Natural killer cell (primary cell): Measurements from ENCODE around the gene BTBD9. TPM values are rescaled to one million over a fixed set of nuclear protein-coding genes. Genes with fewer than 3 reads are reported as not detected.

ENCODE experiments used
- ATAC-seq, 3 donors: fragments of 150-1000 bp in 2 of 3; fragments of 200-7000 bp in 1 of 3; cut with Tn5 transposase; 1 replicate in 1 of 3; 2 replicates in 2 of 3; pipeline ENCODE4 v1.10.0; 2021; ENCODE audit warnings: mild to moderate bottlenecking in 2 of 3, moderate library complexity in 2 of 3
- DNase-seq, 2 donors: peaks; one replicate each; pipeline versions ENCODE4 v3.0.0 to v3.0.0-alpha.2; 2013 to 2021; ENCODE audit warnings: mixed read lengths in 1 of 2
- H3K27ac ChIP-seq: one replicate; pipeline ENCODE4 v1.5.1; 2013; ENCODE audit warnings: mild to moderate bottlenecking, low read length
- H3K27me3 ChIP-seq: one replicate; pipeline ENCODE4 v1.6.1; 2013; ENCODE audit warnings: low read length; ENCODE audit not compliant: control insufficient read depth, insufficient read depth
- H3K36me3 ChIP-seq: one replicate; pipeline ENCODE4 v1.6.1; 2013; ENCODE audit warnings: low read length; ENCODE audit not compliant: control insufficient read depth, insufficient read depth
- H3K4me1 ChIP-seq: one replicate; pipeline ENCODE4 v1.6.1; 2013; ENCODE audit warnings: low read length; ENCODE audit not compliant: control insufficient read depth, insufficient read depth
- H3K4me3 ChIP-seq: one replicate; pipeline ENCODE4 v1.5.1; 2013; ENCODE audit warnings: low read length
- H3K9me3 ChIP-seq: one replicate; pipeline ENCODE4 v1.6.1; 2013; ENCODE audit warnings: low read length; ENCODE audit not compliant: control insufficient read depth, insufficient read depth
- H3K27ac Mint-ChIP-seq, 2 donors: one replicate each; pipeline ENCODE4 v1.8.0; 2022; ENCODE audit warnings: mild to moderate bottlenecking in 2 of 2, mixed read lengths in 2 of 2, moderate library complexity in 1 of 2
- H3K27me3 Mint-ChIP-seq, 2 donors: one replicate each; pipeline ENCODE4 v1.8.0; 2022; ENCODE audit warnings: low read depth in 2 of 2, mixed read lengths in 2 of 2
- H3K36me3 Mint-ChIP-seq: one replicate; pipeline ENCODE4 v1.8.0; 2022; ENCODE audit warnings: mixed read lengths
- H3K4me1 Mint-ChIP-seq, 2 donors: one replicate each; pipeline ENCODE4 v1.8.0; 2022; ENCODE audit warnings: mixed read lengths in 2 of 2
- H3K4me3 Mint-ChIP-seq: one replicate; pipeline ENCODE4 v1.8.0; 2022; ENCODE audit warnings: mild to moderate bottlenecking, moderate library complexity, mixed read lengths
- H3K9me3 Mint-ChIP-seq, 2 donors: one replicate each; pipeline ENCODE4 v1.8.0; 2022; ENCODE audit warnings: mixed read lengths in 2 of 2
- WGBS: methylation state at CpG from one replicate; pipeline ENCODE4 v1.1.7; 2013; ENCODE audit warnings: missing lambda C conversion rate; ENCODE audit not compliant: insufficient coverage; 5-methylcytosine and 5-hydroxymethylcytosine counted together
- intact Hi-C: fragments of 100-400 bp; cut with micrococcal nuclease; formaldehyde crosslinking; loops from one replicate; pipeline ENCODE4 v1.14.2; 2022
- total RNA-seq, 4 donors: library from RNA; stranded (reverse); fragments of 120-200 nt in 1 of 4; gene quantifications; one replicate each; pipeline versions ENCODE4 v1.2.3 to v1.2.4, GENCODE V29; 2013 to 2022
- TF ChIP-seq, protein P1 (sequence below): fragments of 200-600 bp; IDR thresholded peaks from one replicate; pipeline ENCODE4 v1.8.0; 2022; ENCODE audit warnings: antibody characterized with exemption

Gene BTBD9
- total RNA-seq, 3 donors from 2014 or later (not counting 1 experiment from before 2014, with no cell fraction given): 51.6 to 70.3 (median 54.3) TPM

DNA sequence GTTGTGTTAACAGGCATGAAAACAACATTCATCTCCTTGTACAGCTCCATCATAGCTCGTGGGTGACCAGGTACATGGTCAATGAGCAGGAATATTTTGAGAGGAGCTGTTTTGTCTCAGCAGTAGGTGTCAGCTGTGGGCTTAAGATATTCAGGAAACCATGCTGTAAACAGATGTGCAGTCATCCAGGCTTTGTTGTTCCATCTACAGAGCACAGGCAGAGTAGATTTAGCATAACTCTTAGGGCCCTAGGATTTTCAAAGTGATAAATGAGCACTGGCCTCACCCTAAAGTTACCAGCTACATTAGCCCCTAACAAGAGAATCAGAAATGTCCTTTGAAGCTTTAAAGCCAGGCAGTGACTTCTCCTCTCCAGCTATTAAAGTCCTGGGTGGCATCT lies 154.2 kb downstream of the BTBD9 start:
- TF ChIP-seq, protein P1, sequence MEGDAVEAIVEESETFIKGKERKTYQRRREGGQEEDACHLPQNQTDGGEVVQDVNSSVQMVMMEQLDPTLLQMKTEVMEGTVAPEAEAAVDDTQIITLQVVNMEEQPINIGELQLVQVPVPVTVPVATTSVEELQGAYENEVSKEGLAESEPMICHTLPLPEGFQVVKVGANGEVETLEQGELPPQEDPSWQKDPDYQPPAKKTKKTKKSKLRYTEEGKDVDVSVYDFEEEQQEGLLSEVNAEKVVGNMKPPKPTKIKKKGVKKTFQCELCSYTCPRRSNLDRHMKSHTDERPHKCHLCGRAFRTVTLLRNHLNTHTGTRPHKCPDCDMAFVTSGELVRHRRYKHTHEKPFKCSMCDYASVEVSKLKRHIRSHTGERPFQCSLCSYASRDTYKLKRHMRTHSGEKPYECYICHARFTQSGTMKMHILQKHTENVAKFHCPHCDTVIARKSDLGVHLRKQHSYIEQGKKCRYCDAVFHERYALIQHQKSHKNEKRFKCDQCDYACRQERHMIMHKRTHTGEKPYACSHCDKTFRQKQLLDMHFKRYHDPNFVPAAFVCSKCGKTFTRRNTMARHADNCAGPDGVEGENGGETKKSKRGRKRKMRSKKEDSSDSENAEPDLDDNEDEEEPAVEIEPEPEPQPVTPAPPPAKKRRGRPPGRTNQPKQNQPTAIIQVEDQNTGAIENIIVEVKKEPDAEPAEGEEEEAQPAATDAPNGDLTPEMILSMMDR: no peak
- 100% methylated on average over 1 of the region's 1 CpG for WGBS
- Mint-ChIP-seq H3K4me1 (no peaks in the 10 kb centered on the region), H3K4me3 (no peak overlapping the region), H3K36me3 (no peaks in the 10 kb centered on the region), H3K27me3 (no peaks in the 10 kb centered on the region), H3K9me3 (no peaks in the 10 kb centered on the region), H3K27ac (no peak overlapping the region)
- Histone ChIP-seq H3K4me3 (no peak overlapping the region), H3K4me1 (no peaks in the 10 kb centered on the region), H3K27ac (no peak overlapping the region), H3K9me3 (no peaks in the 10 kb centered on the region), H3K27me3 (no peaks in the 10 kb centered on the region), H3K36me3 (no peaks in the 10 kb centered on the region)
- intact Hi-C loops: no loop called here
- no peak for DNase-seq
- no peak for ATAC-seq

DNA sequence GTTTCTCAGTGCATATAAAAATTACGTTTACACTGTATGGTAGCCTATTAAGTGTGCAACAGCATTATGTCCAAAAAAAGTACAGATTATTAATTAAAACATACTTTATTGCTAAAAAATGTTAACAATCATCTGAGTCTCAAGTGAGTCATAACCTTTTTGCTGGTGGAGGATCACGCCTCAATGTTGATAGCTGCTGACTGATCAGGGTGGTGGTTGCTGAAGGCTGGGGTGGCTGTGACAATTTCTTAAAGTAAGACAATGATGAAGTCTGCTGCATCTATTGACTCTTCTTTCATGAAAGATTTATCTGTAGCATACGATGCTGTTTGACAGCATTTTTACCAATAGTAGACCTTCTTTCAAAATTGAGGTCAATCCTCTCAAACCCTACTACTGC lies 155.1 kb downstream of the BTBD9 start:
- Mint-ChIP-seq H3K4me1 (no peaks in the 10 kb centered on the region), H3K27me3 (no peaks in the 10 kb centered on the region), H3K36me3 (no peaks in the 10 kb centered on the region), H3K4me3 (no peak overlapping the region), H3K27ac (no peak overlapping the region), H3K9me3 (no peaks in the 10 kb centered on the region)
- no peak overlapping the region for H3K27ac ChIP-seq
- DNase-seq (no peak), ATAC-seq (no peak)
- no peaks in the 10 kb centered on the region for H3K36me3 ChIP-seq
- TF ChIP-seq, protein P1: no peak
- intact Hi-C loops: no loop called here
- no peaks in the 10 kb centered on the region for H3K9me3 ChIP-seq
- H3K4me1 ChIP-seq: no peaks in the 10 kb centered on the region
- 94% methylated on average over 2 of the region's 3 CpGs for WGBS
- no peaks in the 10 kb centered on the region for H3K27me3 ChIP-seq
- H3K4me3 ChIP-seq: no peak overlapping the region

DNA sequence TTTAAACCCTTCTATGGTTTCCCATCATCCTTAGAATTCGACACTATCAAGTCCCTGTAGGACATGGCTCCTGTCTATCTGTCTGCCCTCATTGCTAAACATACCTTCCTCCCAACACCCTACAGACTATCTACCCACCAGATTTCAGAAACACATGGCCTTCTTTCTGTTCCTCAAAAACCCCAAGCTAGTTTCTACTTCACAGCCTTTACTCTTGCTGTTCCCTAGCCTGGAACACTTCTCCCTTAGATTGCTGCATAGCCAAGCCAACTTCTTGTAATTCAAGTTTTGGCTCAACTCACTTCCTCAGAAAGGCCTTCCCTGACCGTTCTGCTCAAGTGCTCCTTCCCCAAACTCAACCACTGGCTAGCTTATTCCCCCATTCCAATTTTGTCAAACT lies 156.2 kb downstream of the BTBD9 start:
- no peak overlapping the region for H3K27ac ChIP-seq
- ATAC-seq: no peak
- H3K4me3 ChIP-seq: no peak overlapping the region
- peaks cover 0 to under 1% of the 10 kb centered on the region in 2 donors for H3K4me1 Mint-ChIP-seq
- TF ChIP-seq, protein P1: no peak
- no peaks in the 10 kb centered on the region for H3K9me3 ChIP-seq
- WGBS: 57% methylated on average over 2 of the region's 2 CpGs
- H3K36me3 ChIP-seq: no peaks in the 10 kb centered on the region
- DNase-seq: no peak
- no peaks in the 10 kb centered on the region for H3K9me3 Mint-ChIP-seq
- no peak overlapping the region for H3K27ac Mint-ChIP-seq
- H3K4me3 Mint-ChIP-seq: no peak overlapping the region
- H3K27me3 ChIP-seq: no peaks in the 10 kb centered on the region
- H3K27me3 Mint-ChIP-seq: no peaks in the 10 kb centered on the region
- intact Hi-C loops: no loop called here
- no peaks in the 10 kb centered on the region for H3K4me1 ChIP-seq
- no peaks in the 10 kb centered on the region for H3K36me3 Mint-ChIP-seq

DNA sequence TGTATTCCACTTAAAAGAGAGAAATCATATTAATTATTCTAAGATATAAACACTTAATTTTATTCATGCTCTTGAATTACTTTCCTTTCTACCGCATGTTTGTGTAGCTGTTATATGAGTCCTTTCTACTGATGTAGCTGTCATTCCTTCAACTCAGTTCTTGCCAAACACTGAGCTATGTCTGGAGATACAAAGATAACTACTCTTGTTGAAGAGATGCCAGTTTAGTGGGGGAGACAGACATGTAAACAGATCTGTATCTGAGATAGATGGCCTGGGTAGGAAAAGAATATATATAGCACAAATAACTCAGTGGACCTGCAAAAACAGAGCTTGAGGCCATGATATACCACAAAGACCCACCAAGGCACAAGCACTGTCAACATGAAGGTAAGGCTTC lies 157.3 kb downstream of the BTBD9 start:
- no peak for DNase-seq
- Histone ChIP-seq H3K4me1 (no peaks in the 10 kb centered on the region), H3K27ac (no peak overlapping the region), H3K9me3 (no peaks in the 10 kb centered on the region), H3K27me3 (no peaks in the 10 kb centered on the region), H3K4me3 (no peak overlapping the region), H3K36me3 (no peaks in the 10 kb centered on the region)
- Mint-ChIP-seq H3K36me3 (no peaks in the 10 kb centered on the region), H3K9me3 (no peaks in the 10 kb centered on the region), H3K4me1 (peaks cover 9 to 11% of the 10 kb centered on the region in 2 donors), H3K27me3 (no peaks in the 10 kb centered on the region), H3K4me3 (no peak overlapping the region), H3K27ac (no peak overlapping the region)
- ATAC-seq: no peak
- intact Hi-C loops: no loop called here
- TF ChIP-seq, protein P1: no peak
- no CpG with 5 or more reads among the region's 1 CpG for WGBS
